ENCODE measurements around the gene GPATCH2. TPM values are rescaled to one million over a fixed set of nuclear protein-coding genes. Genes with fewer than 3 reads are reported as not detected.

The GPATCH2 gene
- total and polyA plus RNA-seq, 2 donors (not counting 1 experiment from before 2014, with no cell fraction given) = 4.7 to 14.7 TPM

DNA sequence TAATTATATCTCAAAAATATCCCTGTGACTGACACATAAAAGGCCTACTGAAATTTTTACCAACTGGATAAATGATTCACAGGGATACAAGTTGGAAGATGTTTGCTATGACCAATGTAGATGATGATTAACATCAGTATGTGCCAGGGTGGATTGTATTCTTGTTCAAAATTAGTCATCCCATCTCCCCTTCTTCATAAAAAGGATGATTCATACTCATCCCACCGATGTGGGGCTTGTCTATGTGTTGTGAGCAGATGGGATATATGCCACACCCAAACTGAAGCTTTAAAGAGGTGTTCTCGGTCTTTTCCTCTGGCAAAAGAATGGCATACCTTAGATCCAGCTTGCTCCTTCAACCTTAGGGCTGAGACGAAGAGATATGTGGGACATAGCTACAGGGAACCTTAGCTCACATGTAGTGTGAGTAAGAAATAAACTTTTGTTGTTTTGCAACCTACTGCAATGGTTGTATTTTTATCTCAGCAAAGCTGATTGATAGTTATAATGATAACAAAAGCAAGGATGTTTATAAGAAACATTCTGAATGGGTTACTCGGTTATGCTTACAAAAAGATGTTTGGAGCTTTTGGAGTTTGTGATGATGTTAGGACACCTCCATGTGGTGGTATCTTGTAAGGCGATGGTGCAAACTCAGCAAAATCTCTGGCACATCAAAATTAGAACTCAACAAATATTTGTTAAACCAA is 29.6 kb upstream of the GPATCH2 start:
- Histone ChIP-seq H3K4me1 (ENCODE audit: control insufficient read depth in 2 of 2, insufficient read depth in 2 of 2, low read length in 2 of 2) (no peaks in the 10 kb centered on the region), H4K20me1 (ENCODE audit: control insufficient read depth, insufficient read depth, low read length, poor library complexity, severe bottlenecking) (no peaks in the 10 kb centered on the region), H3K27me3 (replicated peaks in 1 of 4; ENCODE audit: control extremely low read depth in 1 of 4, control insufficient read depth in 3 of 4, insufficient read depth in 4 of 4, low read length in 3 of 4) (peaks cover 0 to 5% (median 2%) of the 10 kb centered on the region in 4 experiments), H3K4me2 (replicated peaks; ENCODE audit: low read depth, low read length, poor library complexity, severe bottlenecking) (no peak overlapping the region), H3K27ac (ENCODE audit: low read length in 2 of 2) (no peak overlapping the region), H3K4me3 (ENCODE audit: control extremely low read depth in 1 of 5, extremely low read depth in 1 of 5, insufficient read depth in 1 of 5, low read depth in 2 of 5, low read length in 4 of 5) (no peak overlapping the region), H3K79me2 (ENCODE audit: control insufficient read depth, insufficient read depth, low read length) (no peaks in the 10 kb centered on the region), H3K36me3 (replicated peaks in 1 of 2; ENCODE audit: control extremely low read depth in 1 of 2, control insufficient read depth in 1 of 2, extremely low read depth in 1 of 2, insufficient read depth in 2 of 2, low read length in 1 of 2) (no peaks in the 10 kb centered on the region), H3K9ac (ENCODE audit: low read length) (no peak overlapping the region), H2AFZ (ENCODE audit: insufficient read depth, low read depth, low read length, poor library complexity, severe bottlenecking) (no peak overlapping the region), H3K9me3 (ENCODE audit: control extremely low read depth in 1 of 3, control insufficient read depth in 2 of 3, insufficient read depth in 1 of 3, low read length in 2 of 3) (peaks cover 0 to 4% (median 0%) of the 10 kb centered on the region in 3 donors)
- Mint-ChIP-seq H3K4me1 (no peaks in the 10 kb centered on the region), H3K9me3 (ENCODE audit: insufficient read depth) (no peaks in the 10 kb centered on the region), H3K27ac (no peak overlapping the region), H3K27me3 (peaks cover 12% of the 10 kb centered on the region), H3K4me3 (no peak overlapping the region)
- intact Hi-C loops (cut with micrococcal nuclease) = no loop called here
- TF ChIP-seq CTCF (IDR thresholded peaks at IDR 0.05) = no peak
- TF ChIP-seq EZH2 (IDR thresholded peaks at IDR 0.05; ENCODE audit: borderline replicate concordance, insufficient read depth, low read depth, low read length, poor library complexity, severe bottlenecking) = no peak
- no peak for ATAC-seq (ENCODE audit: low read depth)
- POLR2A ChIA-PET = no interaction called here
- CTCF ChIA-PET = no interaction called here
- no CpG with 5 or more reads among the region's 5 CpGs for WGBS (ENCODE audit: insufficient coverage)
- no peak for DNase-seq

- Mint-ChIP-seq H3K4me3 (no peak overlapping the region), H3K4me1 (no peaks in the 10 kb centered on the region), H3K27me3 (peaks cover 9% of the 10 kb centered on the region), H3K27ac (no peak overlapping the region), H3K9me3 (ENCODE audit: insufficient read depth) (no peaks in the 10 kb centered on the region)
- no peak overlapping the region for H3K4me2 ChIP-seq (replicated peaks; ENCODE audit: low read depth, low read length, poor library complexity, severe bottlenecking)
- intact Hi-C loops (cut with micrococcal nuclease) = no loop called here
- no peaks in the 10 kb centered on the region for H3K4me1 ChIP-seq (ENCODE audit: control insufficient read depth in 2 of 2, insufficient read depth in 2 of 2, low read length in 2 of 2)
- no peak overlapping the region for H3K27ac ChIP-seq (ENCODE audit: low read length in 2 of 2)
- no CpG with 5 or more reads among the region's 4 CpGs for WGBS (ENCODE audit: insufficient coverage)
- H3K79me2 ChIP-seq (ENCODE audit: control insufficient read depth, insufficient read depth, low read length) = no peaks in the 10 kb centered on the region
- H3K9ac ChIP-seq (ENCODE audit: low read length) = no peak overlapping the region
- H3K9me3 ChIP-seq (ENCODE audit: control extremely low read depth in 1 of 3, control insufficient read depth in 2 of 3, insufficient read depth in 1 of 3, low read length in 2 of 3) = peaks cover 0 to 2% (median 0%) of the 10 kb centered on the region in 3 donors
- peaks cover 0 to 3% (median 0%) of the 10 kb centered on the region in 4 experiments for H3K27me3 ChIP-seq (replicated peaks in 1 of 4; ENCODE audit: control extremely low read depth in 1 of 4, control insufficient read depth in 3 of 4, insufficient read depth in 4 of 4, low read length in 3 of 4)
- ChIA-PET POLR2A (no interaction called here), CTCF (no interaction called here)
- H3K36me3 ChIP-seq (replicated peaks in 1 of 2; ENCODE audit: control extremely low read depth in 1 of 2, control insufficient read depth in 1 of 2, extremely low read depth in 1 of 2, insufficient read depth in 2 of 2, low read length in 1 of 2) = no peaks in the 10 kb centered on the region
- ATAC-seq (ENCODE audit: low read depth) (no peak), DNase-seq (no peak)
- H2AFZ ChIP-seq (ENCODE audit: insufficient read depth, low read depth, low read length, poor library complexity, severe bottlenecking) = no peak overlapping the region
- no peak overlapping the region for H3K4me3 ChIP-seq (ENCODE audit: control extremely low read depth in 1 of 5, extremely low read depth in 1 of 5, insufficient read depth in 1 of 5, low read depth in 2 of 5, low read length in 4 of 5)
- TF ChIP-seq CTCF (IDR thresholded peaks at IDR 0.05) (no peak), EZH2 (IDR thresholded peaks at IDR 0.05; ENCODE audit: borderline replicate concordance, insufficient read depth, low read depth, low read length, poor library complexity, severe bottlenecking) (no peak)
- no peaks in the 10 kb centered on the region for H4K20me1 ChIP-seq (ENCODE audit: control insufficient read depth, insufficient read depth, low read length, poor library complexity, severe bottlenecking)
Measured at GRCh38 chr1:217650674-217651073, 19.8 kb upstream of the GPATCH2 start.
